Stimulated activated CD4-positive, alpha-beta T cell treated with anti-CD3 and anti-CD28 coated beads, TNF-alpha, amount 100 ng/mL, for 4 hours (primary cell): ENCODE measurements around the gene ARSH.
"Not testable (repeated sequence)": the region's sequence is repeated elsewhere in the genome, so short reads cannot be mapped to it uniquely, and the experiment has no call there.

Experiments
- DNase-seq, 3 experiments: peaks; one replicate each; pipeline ENCODE4 v3.0.0-alpha.2; 2020; ENCODE audit warnings: low read depth in 3 of 3

ARSH gene

GRCh38 chrX:3044196-3044595, 37.9 kb downstream of the ARSH start:
- DNase-seq = no peak

DNA sequence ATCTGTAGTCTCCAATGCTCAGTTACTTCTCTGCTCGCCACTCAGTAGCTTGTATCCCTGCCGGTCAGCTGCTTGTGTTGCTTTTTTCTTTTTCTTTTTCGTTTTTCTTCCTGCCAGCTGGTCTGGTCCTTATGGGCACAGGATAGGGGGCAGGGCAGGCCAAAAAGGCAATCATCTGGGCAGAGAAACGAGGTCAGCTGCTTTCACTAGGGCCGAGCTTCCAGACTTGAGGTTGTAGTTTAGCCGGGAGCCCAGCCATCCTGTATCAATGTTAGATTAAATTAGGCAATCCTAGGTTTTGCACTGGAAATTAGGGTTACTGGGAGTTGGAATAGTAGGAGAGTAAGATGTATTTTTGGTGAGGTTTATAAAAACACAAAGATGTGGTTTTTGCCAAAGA, 38.3 kb downstream of the ARSH start:
- DNase-seq = no peak

- no peak for DNase-seq
These were observed 40.2 kb downstream of the ARSH start for GRCh38 chrX:3046253-3047240.

DNA sequence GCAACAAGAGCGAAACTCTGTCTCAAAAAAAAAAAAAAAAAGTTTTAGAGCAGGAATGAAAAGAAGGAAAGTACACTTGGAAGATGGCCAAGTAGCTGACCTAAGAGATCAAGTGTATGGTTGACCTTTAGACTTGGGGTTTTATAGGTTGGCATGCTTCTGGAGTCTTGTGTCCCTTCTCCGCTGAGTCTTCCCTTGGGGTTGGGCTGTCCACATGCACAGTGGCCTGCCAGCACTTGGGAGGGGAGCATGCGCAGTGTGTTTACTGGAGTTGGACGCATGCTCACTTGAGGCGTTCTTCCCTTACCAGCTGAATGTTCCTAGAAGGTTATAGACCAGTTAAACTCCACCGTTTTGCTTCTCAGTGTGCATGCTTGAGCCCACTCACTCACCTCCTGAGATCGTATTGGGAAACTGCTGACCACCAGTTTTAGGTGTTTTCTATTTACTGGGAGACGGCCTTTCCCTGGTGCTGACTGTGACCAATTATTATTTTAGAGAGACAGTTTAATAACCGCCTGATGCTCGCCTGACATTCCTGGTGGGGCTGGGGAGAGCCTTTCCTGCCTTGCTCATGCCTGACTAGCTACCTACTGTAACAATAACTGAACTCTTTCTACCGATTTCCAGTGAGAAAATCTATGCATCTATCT, 44.3 kb downstream of the ARSH start:
- DNase-seq = not testable (repeated sequence)

DNA sequence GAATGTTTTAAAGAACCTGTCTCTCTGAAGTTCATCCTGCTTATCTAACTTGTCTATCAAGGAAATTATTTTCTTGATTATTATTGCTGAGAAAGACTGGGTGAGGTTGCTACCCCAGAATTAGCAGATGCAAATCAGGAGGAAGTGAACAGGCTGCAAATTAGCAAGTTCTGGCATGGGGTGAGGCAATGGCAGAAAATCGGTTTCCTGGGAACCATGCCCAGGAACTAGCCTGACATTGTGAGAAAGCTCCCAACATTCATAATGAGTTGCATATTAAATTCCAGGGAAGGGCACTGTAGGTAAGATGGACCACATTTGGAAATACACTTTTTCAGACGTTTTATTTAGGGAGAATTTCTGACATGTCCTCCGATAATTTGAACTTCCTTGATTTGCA, 46.5 kb downstream of the ARSH start:
- DNase-seq = no peak

DNA sequence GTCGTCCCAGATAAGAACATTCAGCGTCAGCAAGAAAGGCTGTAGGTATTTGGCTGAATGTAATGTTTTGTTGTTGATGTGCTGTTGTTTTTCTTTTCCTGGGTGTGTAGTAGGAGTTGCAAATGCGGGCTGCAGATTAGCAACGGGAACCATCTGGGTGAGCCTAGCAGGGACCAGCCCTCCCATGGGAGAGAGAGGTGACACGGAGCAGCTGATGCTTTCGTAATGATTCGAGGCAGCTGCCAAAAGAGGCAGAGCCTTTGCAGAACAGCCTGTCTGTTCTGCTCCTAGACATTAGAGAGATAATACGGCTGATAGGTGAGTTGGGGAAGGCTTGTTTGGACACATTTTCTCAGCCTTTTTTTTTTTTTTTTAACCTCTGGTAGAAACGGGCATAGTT, 60.2 kb downstream of the ARSH start:
- DNase-seq = no peak

- DNase-seq = no peak
These were observed 69.6 kb downstream of the ARSH start for GRCh38 chrX:3075959-3076358.

DNA sequence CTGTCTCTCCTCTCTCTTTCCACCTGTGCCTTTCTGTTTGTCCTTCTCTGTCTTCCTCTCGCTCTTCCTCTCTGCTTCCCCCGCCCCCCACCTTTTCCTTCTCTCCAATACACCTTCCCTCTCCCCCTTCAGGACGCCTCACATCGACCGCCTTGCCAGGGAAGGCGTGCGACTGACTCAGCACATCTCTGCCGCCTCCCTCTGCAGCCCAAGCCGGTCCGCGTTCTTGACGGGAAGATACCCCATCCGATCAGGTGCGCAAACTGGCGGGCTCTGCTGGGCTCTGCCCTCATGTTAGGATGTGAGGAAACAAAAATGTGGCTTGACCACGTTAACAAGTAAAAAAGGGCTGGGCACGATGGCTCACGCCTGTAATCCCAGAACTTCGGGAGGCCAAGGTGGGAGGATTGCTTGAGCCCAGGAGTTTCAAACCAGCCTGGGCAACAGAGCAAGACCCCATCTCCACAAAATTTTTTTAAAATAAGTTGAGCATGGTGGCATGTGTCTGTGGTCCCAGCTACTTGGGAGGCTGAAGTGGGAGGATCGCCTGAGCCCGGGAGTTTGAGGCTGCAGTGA, 70.2 kb downstream of the ARSH start:
- no peak for DNase-seq
